SH-SY5Y (cell line): Measurements from ENCODE around the gene CHST10.

Experiments
- GATA2 ChIP-seq: IDR thresholded peaks from 2 replicates; pipeline ENCODE4 v1.6.1; 2011; ENCODE audit warnings: mild to moderate bottlenecking, low read depth, low read length
- GATA3 ChIP-seq: IDR thresholded peaks from 2 replicates; pipeline ENCODE4 v1.6.1; 2011; ENCODE audit warnings: low read depth, mild to moderate bottlenecking, low read length, moderate library complexity

DNA sequence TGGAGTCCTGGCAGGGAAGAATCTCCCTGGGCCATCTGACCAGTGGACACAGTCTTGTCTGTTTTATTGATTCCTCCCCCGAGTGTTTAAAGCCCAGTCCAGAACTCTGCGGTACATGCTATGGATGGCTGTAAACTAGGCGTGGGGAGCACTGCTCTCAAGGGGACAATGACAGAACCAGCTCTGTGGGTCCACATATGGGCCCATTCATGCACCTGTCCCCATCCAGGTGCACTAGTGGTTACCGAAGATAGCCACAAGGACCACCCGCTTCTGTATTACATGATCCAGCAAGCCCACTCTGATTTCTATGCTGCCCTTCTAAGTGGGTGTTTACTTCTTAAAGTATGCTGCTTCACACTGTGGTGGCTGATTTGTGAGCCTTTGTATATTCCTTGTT lies 21.0 kb downstream of the CHST10 start:
- TF ChIP-seq GATA3 (no peak), GATA2 (no peak)
